HEK293 (cell line): Measurements from ENCODE around the gene AVEN.

Experiments used
- GLI4 ChIP-seq: fragments of 450-650 bp; formaldehyde crosslinking; IDR thresholded peaks from 2 replicates; pipeline ENCODE4 v1.5.1; 2016; ENCODE audit warnings: missing biosample characterization, missing genetic modification characterization
- ZBTB20 ChIP-seq: fragments of 450-650 bp; formaldehyde crosslinking; IDR thresholded peaks from 2 replicates; pipeline ENCODE4 v1.5.1; 2016; ENCODE audit warnings: missing biosample characterization, missing genetic modification characterization
- ZFP37 ChIP-seq: fragments of 450-650 bp; formaldehyde crosslinking; IDR thresholded peaks from 2 replicates; pipeline ENCODE4 v1.5.1; 2016; ENCODE audit warnings: missing biosample characterization, missing genetic modification characterization
- ZNF24 ChIP-seq: fragments of 450-650 bp; formaldehyde crosslinking; IDR thresholded peaks from 2 replicates; pipeline ENCODE4 v1.5.1; 2016; ENCODE audit warnings: missing biosample characterization, missing genetic modification characterization
- ZNF292 ChIP-seq: fragments of 450-650 bp; formaldehyde crosslinking; IDR thresholded peaks from 2 replicates; pipeline ENCODE4 v1.5.1; 2016; ENCODE audit warnings: low read depth, missing biosample characterization, missing genetic modification characterization, borderline replicate concordance
- ZNF37A ChIP-seq: fragments of 450-650 bp; IDR thresholded peaks from 2 replicates; pipeline ENCODE4 v1.5.1; 2018; ENCODE audit warnings: missing biosample characterization, missing genetic modification characterization
- ZNF549 ChIP-seq: fragments of 450-650 bp; IDR thresholded peaks from 2 replicates; pipeline ENCODE4 v1.5.1; 2018; ENCODE audit warnings: missing biosample characterization, missing genetic modification characterization, mild to moderate bottlenecking, inconsistent platforms, moderate library complexity
- TF ChIP-seq, protein P1 (sequence below): sonication (generic); formaldehyde crosslinking; IDR thresholded peaks from 2 replicates; pipeline ENCODE4 v1.8.1; 2022; ENCODE audit warnings: mild to moderate bottlenecking, moderate library complexity, missing genetic modification reagents
- TF ChIP-seq, protein P2 (sequence below): fragments of 450-650 bp; formaldehyde crosslinking; IDR thresholded peaks from 2 replicates; pipeline ENCODE4 v1.5.1; 2016; ENCODE audit warnings: missing biosample characterization, missing genetic modification characterization
- TF ChIP-seq, protein P3 (sequence below): fragments of 450-650 bp; formaldehyde crosslinking; IDR thresholded peaks from 2 replicates; pipeline ENCODE4 v1.5.1; 2016; ENCODE audit warnings: missing biosample characterization, missing genetic modification characterization
- TF ChIP-seq, protein P4 (sequence below): fragments of 450-650 bp; formaldehyde crosslinking; IDR thresholded peaks from 2 replicates; pipeline ENCODE4 v1.5.1; 2016; ENCODE audit warnings: missing biosample characterization, missing genetic modification characterization
- TF ChIP-seq, protein P5 (sequence below): fragments of 450-650 bp; formaldehyde crosslinking; IDR thresholded peaks from 2 replicates; pipeline ENCODE4 v1.5.1; 2016; ENCODE audit warnings: missing biosample characterization, missing genetic modification characterization
- TF ChIP-seq, protein P6 (sequence below): fragments of 450-650 bp; formaldehyde crosslinking; IDR thresholded peaks from 2 replicates; pipeline ENCODE4 v1.5.1; 2017; ENCODE audit warnings: missing biosample characterization, missing genetic modification characterization

DNA sequence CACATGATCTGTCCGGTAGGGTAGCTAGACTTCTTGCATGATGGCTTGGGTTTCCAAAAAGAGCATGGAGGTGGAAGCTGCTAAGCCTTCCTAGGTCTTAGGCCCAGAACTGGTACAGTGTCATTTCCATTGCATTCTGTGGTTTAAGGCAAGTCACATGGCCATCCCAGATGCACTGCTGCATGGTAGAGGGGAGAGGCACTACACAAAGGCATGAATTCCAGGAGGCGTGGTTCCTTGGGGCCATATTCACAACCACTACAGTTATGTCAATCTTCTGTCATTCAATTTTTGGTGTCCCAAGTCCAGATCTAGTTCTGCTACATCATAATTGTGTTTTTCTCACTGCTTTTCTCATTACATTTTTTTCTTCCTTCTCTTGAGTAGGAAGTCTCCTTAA, 192.9 kb downstream of the AVEN start:
- TF ChIP-seq, protein P1, sequence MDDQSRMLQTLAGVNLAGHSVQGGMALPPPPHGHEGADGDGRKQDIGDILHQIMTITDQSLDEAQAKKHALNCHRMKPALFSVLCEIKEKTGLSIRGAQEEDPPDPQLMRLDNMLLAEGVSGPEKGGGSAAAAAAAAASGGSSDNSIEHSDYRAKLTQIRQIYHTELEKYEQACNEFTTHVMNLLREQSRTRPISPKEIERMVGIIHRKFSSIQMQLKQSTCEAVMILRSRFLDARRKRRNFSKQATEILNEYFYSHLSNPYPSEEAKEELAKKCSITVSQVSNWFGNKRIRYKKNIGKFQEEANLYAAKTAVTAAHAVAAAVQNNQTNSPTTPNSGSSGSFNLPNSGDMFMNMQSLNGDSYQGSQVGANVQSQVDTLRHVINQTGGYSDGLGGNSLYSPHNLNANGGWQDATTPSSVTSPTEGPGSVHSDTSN, result no peak
- TF ChIP-seq, protein P2, sequence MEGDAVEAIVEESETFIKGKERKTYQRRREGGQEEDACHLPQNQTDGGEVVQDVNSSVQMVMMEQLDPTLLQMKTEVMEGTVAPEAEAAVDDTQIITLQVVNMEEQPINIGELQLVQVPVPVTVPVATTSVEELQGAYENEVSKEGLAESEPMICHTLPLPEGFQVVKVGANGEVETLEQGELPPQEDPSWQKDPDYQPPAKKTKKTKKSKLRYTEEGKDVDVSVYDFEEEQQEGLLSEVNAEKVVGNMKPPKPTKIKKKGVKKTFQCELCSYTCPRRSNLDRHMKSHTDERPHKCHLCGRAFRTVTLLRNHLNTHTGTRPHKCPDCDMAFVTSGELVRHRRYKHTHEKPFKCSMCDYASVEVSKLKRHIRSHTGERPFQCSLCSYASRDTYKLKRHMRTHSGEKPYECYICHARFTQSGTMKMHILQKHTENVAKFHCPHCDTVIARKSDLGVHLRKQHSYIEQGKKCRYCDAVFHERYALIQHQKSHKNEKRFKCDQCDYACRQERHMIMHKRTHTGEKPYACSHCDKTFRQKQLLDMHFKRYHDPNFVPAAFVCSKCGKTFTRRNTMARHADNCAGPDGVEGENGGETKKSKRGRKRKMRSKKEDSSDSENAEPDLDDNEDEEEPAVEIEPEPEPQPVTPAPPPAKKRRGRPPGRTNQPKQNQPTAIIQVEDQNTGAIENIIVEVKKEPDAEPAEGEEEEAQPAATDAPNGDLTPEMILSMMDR (tag by site-specific recombination), result no peak
- TF ChIP-seq GLI4 (tag by site-specific recombination) (no peak), ZFP37 (tag by site-specific recombination) (no peak), ZBTB20 (tag by site-specific recombination) (no peak), ZNF37A (no peak), ZNF292 (tag by site-specific recombination) (no peak), ZNF549 (tag by site-specific recombination) (no peak), ZNF24 (tag by site-specific recombination) (no peak)
- TF ChIP-seq, protein P3, sequence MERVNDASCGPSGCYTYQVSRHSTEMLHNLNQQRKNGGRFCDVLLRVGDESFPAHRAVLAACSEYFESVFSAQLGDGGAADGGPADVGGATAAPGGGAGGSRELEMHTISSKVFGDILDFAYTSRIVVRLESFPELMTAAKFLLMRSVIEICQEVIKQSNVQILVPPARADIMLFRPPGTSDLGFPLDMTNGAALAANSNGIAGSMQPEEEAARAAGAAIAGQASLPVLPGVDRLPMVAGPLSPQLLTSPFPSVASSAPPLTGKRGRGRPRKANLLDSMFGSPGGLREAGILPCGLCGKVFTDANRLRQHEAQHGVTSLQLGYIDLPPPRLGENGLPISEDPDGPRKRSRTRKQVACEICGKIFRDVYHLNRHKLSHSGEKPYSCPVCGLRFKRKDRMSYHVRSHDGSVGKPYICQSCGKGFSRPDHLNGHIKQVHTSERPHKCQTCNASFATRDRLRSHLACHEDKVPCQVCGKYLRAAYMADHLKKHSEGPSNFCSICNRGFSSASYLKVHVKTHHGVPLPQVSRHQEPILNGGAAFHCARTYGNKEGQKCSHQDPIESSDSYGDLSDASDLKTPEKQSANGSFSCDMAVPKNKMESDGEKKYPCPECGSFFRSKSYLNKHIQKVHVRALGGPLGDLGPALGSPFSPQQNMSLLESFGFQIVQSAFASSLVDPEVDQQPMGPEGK, result no peak
- TF ChIP-seq, protein P4, sequence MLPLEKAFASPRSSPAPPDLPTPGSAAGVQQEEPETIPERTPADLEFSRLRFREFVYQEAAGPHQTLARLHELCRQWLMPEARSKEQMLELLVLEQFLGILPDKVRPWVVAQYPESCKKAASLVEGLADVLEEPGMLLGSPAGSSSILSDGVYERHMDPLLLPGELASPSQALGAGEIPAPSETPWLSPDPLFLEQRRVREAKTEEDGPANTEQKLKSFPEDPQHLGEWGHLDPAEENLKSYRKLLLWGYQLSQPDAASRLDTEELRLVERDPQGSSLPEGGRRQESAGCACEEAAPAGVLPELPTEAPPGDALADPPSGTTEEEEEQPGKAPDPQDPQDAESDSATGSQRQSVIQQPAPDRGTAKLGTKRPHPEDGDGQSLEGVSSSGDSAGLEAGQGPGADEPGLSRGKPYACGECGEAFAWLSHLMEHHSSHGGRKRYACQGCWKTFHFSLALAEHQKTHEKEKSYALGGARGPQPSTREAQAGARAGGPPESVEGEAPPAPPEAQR (tag by site-specific recombination), result no peak
- TF ChIP-seq, protein P5, sequence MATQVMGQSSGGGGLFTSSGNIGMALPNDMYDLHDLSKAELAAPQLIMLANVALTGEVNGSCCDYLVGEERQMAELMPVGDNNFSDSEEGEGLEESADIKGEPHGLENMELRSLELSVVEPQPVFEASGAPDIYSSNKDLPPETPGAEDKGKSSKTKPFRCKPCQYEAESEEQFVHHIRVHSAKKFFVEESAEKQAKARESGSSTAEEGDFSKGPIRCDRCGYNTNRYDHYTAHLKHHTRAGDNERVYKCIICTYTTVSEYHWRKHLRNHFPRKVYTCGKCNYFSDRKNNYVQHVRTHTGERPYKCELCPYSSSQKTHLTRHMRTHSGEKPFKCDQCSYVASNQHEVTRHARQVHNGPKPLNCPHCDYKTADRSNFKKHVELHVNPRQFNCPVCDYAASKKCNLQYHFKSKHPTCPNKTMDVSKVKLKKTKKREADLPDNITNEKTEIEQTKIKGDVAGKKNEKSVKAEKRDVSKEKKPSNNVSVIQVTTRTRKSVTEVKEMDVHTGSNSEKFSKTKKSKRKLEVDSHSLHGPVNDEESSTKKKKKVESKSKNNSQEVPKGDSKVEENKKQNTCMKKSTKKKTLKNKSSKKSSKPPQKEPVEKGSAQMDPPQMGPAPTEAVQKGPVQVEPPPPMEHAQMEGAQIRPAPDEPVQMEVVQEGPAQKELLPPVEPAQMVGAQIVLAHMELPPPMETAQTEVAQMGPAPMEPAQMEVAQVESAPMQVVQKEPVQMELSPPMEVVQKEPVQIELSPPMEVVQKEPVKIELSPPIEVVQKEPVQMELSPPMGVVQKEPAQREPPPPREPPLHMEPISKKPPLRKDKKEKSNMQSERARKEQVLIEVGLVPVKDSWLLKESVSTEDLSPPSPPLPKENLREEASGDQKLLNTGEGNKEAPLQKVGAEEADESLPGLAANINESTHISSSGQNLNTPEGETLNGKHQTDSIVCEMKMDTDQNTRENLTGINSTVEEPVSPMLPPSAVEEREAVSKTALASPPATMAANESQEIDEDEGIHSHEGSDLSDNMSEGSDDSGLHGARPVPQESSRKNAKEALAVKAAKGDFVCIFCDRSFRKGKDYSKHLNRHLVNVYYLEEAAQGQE, result no peak
- TF ChIP-seq, protein P6, sequence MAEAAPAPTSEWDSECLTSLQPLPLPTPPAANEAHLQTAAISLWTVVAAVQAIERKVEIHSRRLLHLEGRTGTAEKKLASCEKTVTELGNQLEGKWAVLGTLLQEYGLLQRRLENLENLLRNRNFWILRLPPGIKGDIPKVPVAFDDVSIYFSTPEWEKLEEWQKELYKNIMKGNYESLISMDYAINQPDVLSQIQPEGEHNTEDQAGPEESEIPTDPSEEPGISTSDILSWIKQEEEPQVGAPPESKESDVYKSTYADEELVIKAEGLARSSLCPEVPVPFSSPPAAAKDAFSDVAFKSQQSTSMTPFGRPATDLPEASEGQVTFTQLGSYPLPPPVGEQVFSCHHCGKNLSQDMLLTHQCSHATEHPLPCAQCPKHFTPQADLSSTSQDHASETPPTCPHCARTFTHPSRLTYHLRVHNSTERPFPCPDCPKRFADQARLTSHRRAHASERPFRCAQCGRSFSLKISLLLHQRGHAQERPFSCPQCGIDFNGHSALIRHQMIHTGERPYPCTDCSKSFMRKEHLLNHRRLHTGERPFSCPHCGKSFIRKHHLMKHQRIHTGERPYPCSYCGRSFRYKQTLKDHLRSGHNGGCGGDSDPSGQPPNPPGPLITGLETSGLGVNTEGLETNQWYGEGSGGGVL (tag by site-specific recombination), result no peak
